GM18507 (cell line): ENCODE measurements around the gene KIAA0825.

Source experiments
- DNase-seq: peaks from one replicate; pipeline ENCODE4 v3.0.0; 2011; ENCODE audit warnings: low read depth; ENCODE audit not compliant: insufficient read length; ENCODE audit errors: extremely low spot score
- FAIRE-seq: peaks from 2 replicates; lab custom pipeline; 2011; peaks lifted over from hg19 to GRCh38; lab: Jason Lieb, UNC

KIAA0825 gene, protein sequence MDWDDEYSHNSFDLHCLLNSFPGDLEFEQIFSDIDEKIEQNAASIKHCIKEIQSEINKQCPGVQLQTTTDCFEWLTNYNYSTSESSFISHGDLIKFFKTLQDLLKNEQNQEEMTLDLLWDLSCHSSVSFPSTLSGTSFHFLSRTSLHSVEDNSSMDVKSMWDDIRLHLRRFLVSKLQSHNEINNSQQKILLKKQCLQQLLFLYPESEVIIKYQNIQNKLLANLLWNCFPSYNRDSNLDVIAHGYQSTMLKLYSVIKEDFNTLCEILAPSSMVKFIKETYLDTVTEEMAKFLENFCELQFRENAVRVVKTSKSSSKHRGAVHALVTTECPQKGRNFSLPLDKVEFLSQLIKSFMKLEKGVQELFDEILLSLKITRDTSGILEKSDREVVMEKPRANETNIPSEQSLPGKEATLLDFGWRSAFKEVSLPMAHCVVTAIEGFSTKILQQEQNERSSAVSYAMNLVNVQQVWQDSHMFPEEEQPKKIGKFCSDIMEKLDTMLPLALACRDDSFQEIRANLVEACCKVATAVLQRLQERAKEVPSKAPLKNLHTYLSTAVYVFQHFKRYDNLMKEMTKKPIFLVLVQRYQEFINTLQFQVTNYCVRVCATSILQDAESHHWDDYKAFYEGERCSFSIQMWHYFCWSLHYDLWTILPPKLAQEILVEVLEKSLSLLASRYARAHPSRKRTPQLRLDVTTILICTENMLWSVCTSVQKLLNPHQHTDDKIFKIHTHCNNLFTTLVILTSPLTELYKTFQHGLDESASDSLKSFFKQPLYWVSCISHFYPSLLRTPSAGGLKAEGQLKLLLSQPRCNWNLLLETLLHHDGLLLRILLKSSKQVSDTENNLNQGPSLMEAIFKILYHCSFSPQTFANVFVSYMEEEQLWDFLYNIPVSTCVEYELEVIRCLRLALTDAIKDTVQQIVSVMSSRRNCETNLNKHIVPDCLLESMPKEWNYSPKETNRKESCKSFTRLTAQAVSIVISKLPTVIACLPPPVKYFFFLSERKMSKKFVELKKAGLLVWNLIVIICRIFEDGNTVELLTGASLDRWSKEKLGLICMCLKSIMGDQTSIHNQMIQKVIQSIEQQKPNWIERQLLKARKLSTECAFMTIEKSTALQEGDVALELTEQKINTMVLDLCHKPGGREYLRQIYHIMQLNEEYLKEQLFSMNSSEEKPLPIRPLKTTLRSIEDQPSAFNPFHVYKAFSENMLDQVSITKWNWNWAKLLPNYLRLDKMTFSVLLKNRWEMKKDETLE (N-terminal part only)

DNA sequence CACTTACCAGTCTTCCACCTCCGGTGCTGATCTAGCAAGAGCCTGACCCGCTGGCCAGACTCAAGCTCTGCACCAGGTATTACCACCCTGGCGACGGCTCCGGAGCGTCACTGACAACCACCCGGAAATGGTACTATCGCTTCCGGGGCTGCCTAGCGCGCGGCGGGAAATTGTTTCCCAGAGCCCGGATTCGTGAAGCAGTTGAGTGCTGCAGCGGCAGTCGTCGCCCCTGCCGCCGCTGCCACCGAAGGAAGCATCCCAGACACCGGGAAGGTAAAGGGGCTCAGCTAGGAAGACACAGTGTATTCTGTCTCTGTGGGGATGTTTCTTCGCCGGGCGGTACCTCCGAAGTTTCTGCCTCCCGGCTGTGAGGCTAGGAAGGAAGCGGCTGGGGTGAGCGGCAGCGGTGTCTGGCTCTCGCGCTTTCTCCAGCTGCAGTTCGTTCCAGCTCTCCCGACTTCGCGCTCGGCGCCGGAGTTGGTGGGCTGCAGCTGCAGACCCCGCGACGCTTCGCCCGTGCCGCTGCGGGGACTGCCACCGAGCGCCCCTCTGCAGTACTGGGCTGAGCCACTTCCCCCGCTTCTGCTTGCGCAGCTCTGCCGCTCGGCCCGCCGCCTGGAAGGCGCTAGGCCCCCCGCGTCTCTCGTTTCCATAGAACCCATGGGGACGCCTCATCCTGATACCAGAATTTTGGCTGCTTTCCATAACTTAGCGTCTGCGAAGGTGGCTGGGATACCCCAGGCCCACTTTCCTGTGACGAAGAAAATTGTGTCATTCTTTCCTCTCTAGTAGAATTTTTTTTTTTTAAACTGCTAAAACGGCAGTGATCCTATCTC, at the start of gene KIAA0825, which contains the start of gene SLF1:
Gene KIAA0825 (minus strand): TSS at position 112 of the 836 bp plus-strand sequence. CDS start 81,478 bp downstream, outside the sequence.
Gene SLF1 (plus strand): TSS at position 177 of the 836 bp plus-strand sequence. CDS start 10,142 bp downstream, outside the sequence.
- peak; percentile 98 for FAIRE-seq
- peak; percentile 75 for DNase-seq

DNA sequence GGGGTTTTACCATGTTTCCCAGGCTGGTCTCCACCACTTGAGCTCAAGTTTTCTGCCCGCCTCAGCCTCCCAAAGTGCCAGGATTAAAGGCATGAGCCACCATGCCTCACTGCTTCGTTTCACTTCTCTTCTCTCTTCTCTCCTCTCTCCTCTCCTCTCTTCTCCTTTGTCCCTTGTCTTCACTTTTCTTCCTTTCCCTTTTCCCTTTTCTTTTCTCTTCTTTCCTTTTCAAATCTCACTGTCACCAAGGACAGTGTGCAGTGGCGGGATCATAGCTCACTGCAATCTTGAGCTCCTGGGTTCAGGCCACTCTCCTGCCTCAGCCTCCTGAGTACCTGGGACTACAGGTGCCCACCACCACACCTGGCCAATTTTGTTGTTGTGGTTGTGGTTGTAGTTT, 49.5 kb upstream of the KIAA0825 start:
- DNase-seq, result no peak
- no peak for FAIRE-seq

DNA sequence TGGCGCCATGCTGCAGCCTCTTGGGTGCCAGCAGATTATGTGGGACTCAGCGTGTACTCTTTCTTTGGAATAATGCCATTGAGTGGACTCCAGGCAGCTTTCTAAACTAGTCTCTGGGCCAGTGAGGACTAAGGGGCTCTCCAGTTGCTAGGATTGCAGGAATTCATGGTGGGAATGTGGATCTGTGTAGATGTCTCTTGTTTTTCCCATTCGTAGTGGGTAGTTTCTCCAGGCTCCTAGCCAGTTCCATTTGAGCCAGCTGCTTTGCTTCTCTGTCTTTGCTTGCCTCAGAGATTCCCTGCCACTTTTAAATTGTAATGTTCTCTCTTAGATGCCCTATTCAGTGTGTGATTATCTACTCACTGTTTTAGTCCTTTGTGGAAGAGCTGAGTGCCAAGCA, 42.7 kb upstream of the KIAA0825 start:
- FAIRE-seq (no peak), DNase-seq (no peak)

DNA sequence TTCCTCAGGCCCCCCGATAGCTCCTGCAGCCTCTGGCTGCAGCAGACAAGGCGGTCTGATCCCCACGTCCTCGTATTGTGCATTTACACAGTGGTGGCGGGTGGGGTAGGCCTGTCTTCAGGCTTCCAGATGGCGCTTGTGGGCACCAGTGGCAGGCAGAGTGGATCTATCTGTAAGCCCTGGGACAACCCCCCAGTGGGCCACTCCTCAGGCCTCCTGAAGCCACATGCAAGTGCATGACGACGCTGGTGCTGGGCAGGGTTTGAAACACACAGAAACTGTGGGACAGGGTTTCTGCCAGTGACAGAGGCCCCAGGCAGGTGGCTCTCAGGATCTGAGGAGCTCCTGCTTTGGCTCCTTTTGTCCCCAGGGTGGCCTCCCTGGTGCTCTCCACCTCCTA, 42.1 kb upstream of the KIAA0825 start:
- no peak for FAIRE-seq
- no peak for DNase-seq

DNA sequence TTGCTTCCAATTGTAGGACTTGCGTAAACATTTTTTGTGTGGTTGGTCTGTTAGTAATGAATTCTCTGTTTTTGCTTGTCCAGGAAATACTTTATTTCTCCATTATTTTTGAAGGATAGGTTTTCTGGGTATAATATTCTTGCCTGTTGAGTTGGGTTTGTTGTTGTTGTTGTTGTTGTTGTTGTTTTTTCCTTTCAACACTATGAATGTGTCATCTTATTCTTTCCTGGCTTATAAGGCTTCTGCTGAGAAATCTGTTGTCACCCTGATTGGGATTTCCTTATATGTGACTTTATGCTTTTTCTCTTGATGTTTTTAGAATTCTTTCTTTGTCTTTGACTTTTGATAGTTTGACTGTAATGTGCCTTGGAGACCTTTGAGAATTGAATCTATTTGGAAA, 39.9 kb upstream of the KIAA0825 start:
- FAIRE-seq (no peak), DNase-seq (no peak)

DNA sequence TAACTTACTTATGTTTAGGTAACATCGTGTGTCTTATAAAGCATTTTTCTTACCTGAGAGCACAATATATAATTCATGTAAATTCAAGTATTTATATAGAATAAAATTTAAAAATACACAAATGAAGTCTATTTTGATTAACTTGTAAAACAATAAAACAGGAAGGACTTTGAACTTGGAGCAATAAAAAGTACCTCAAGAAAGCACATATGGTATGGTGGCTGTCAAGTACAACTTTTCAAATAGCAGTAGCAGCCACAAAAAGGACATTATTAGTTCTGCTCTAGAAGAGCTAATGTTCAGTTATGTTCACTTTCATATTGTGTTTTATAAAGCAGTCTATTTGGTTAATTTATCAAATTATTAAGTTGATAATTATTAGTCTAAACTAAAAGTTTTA, 31.5 kb upstream of the KIAA0825 start:
- DNase-seq, result no peak
- no peak for FAIRE-seq

DNA sequence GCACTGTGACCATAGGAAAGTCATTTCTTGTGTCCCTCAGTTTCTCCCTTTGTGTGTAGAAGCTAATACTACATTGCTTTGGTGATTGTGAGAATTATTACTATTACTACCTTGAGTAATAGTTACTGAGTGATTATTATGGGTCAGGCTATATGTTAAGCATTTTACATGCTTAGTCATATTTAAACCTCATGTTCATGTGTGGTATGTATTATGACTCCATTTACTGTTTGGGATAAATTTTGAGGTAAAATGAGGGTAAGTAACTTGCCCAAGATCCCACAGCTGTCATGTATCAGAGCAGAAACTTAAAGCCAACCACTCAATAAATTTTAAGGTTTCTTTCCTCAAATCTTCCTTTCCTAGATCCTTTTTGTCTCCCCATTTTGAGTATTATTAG, 28.4 kb upstream of the KIAA0825 start:
- FAIRE-seq (no peak), DNase-seq (no peak)

DNA sequence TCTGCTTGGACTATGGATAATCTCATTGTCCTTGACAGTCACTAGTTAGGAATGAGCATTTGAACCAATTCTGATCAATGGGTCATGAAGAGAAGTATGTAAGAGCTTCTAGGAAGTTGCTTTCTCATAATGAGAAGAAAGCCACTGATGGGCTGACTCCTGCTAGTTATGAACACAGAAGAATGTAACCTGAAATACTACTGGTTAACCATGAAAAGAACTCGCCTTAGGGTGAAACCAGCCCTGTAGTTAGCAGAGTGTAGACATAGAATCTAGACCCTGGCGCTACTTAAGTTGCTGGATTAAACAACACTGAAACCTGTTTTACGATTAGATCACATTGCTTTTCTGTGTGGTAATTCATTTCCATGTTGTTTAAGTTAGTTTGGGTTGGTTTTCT, 26.6 kb upstream of the KIAA0825 start:
- FAIRE-seq, result no peak

DNA sequence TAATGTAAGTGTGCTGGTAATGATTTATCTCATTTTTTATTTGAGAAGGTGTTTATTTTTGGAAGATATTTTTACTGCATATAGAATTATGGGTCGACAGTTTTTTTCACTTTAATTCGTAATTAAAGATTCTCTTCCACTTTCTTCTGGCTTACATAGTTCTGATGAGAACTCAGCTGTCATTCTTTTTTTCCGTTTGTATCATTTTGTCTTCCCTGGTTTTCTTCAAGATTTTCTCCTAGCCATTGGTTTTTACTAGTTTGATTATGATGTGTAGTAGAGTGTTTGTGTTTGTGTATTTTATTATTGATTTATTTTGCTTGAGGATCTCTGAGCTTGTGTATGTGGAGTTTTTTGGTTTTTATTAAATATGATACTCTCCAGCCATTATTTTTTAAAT, 21.8 kb upstream of the KIAA0825 start:
- FAIRE-seq, result no peak

More for the DNA sequence above, 26.6 kb upstream of the KIAA0825 start:
- no peak for DNase-seq

DNA sequence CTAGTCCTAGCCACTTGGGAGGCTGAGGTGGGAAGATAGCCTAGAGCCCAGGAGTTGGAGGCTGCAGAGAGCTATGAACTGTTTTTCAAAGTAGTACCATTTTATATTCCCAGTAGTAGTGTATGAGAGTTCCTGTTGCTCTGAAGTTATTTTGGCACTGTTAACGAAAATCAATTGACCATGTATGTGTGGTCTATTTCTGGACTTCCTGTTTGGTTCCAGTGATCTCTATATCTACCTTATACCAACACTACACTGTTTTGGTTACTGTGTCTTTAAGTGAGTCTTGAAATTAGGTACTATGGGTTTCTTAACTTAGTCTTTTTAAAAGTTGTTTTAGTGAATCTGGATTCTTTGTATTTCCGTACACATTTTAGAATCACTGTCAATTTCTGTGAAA, 13.6 kb upstream of the KIAA0825 start:
- DNase-seq, result no peak
- peak; percentile 80 for FAIRE-seq

More for the DNA sequence above, 21.8 kb upstream of the KIAA0825 start:
- no peak for DNase-seq

DNA sequence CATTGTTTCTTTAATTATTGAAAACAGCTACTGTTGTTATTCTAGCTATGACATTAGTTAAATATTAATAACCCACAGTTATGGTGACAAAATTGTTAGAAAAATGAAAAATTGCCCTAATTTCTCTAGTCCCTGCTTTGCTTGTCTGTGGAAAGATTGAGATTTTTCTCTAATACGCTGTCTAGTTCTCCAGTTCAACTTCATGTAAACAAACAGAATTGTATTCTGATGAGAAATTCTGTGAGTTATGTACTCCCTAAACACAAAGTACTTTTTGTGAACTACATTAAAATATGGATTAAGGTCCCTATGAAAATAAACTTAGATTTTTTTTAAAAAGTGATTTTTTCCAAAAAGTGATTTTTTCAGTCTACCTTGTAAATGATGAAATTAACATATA, 8.8 kb upstream of the KIAA0825 start:
- DNase-seq, result no peak
- no peak for FAIRE-seq

DNA sequence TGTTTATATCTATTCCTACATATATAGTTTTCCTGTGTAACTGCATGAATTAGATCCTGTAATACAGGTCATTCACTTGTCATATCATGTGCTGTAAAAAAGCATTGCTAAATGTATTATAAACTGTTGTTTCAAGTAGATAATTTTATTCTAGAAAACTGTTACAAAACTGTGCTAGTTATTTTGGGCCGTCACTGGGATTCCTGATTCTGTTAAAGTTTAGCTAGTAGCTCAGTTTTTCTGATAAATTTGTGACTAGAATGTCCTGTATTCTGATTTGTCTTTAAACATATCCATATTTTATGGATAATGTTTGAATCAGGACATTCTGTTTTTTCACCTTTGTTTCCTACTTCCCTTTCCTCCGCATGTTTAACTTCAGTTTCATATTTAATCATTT, 5.5 kb upstream of the KIAA0825 start:
- FAIRE-seq (peak; percentile 74), DNase-seq (no peak)

DNA sequence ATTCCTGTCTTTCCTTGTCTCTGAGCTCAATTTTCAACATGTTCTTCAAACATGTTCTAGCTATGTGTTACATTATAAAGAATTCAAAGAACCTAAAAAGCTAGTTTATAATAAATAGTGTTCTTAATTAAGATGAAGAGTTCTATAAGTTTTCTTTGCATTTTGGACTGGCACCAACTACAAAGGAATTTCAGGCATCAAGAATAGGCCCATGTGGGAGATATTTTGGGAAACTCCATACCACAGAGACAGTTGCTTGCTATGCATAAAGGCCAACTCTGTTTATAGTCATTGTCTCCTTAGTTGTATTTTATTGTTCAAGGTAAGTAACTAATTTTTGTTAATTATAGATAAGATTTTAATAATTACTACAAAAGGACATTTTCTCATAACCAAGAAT, 4.6 kb upstream of the KIAA0825 start:
- no peak for FAIRE-seq
- DNase-seq, result no peak

DNA sequence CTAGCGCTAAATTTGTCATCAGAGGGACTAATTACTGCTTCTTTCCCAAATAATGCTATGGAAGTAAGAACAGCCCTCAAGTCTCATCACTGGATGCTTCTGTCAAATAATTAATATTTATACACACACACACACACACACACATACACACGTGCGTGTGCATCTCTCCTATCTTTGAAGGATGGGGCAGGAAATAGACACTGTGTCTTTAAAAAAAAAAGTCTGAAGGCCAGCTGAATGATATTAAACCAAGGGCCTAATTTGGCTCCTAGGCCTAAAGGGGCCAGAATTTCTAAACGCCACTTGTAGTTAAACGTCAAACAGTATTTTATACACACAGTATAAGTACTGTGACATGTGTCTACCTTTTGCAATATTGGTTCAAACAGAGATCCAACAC, 3.4 kb upstream of the KIAA0825 start:
- no peak for DNase-seq

DNA sequence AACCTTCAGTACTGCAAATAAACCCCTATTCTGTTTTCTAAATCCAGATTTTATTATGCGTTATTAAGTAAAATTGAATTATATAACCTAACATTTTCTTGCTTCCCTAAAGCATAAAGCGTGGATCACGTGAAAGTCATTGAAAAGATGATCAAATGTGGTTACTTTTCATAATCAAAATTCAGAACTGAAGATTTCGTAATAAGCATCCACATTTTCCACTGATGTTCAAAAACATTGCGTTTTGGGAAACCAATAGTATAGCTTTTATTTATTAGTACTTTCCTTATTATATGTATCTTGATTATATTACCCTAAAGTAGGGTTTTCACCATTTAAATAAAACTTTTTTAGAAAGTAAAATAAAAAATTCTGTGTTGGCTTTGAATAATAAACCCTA, 1.9 kb upstream of the KIAA0825 start:
- no peak for FAIRE-seq

More for the DNA sequence above, 3.4 kb upstream of the KIAA0825 start:
- no peak for FAIRE-seq

DNA sequence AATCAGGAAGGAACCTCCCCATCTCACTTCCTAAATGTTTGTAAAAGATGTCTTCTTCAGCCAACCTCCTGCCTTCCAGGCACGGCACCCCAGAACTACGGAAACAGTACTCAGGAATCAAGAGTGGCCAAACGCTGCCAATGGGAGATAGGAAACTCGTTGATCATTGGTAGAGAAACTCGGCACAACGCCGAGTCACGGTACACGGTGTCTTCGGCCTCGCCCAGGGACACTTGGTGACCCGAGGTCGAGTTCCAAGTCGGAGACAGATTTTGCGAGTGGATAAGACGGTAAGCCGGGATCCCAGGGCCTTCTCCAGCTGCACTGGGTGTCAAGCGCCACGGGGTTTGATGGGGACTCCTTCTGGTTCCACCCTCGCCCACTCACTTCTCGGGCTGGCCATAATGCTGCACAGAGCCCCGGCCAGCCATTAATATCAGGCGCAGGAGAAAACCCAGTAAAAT, 343 bp downstream of the KIAA0825 start:
- DNase-seq, result no peak

More for the DNA sequence above, 1.9 kb upstream of the KIAA0825 start:
- no peak for DNase-seq

DNA sequence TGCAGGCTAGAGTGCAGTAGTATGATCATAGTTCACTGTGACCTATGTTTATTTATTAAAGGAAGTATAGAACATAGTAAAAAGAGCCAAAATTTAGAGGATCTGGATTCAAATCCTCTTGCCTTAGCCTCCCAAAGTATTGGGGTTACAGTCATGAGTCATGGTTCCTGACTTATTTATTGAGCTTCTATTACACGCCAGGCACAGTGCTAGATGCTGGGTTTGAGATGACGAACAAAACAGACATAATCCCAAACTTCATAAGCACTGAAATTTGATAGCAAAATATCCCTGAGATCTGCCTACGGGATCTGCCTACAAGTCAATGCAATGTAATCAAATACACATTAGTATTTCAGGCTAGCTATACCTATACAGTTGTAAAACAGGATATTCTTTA, 2.5 kb downstream of the KIAA0825 start:
- no peak for FAIRE-seq
- no peak for DNase-seq

More for the DNA sequence above, 343 bp downstream of the KIAA0825 start:
- FAIRE-seq, result no peak

DNA sequence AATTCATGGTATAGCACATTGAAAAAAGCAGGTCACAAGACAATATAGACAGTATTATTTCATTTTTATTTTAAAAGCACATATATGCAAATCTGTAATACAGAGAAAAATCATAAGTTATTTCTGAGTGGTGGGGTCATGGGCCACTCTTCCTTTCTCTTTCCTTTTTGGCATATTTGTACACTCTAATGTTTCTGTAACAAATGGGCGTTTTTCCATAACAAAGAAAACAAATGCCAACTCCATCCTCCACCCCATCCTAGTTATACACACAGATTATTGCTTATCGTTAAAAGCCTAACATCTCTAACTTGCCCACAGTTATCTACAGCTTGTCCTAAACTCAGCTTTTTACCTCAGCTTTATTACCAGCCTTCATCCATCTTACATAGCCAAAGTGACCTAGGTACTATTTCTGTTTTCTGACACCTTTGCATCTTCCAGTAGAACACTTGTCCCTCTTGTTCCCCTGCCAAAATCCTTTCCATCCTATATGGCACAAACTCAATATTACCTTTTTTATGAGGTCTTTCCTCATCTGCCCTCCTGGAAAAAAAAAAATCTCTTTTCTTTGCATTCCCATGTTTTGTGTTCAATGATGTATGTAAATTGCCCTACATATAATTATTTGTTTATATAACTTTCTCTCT, 4.1 kb downstream of the KIAA0825 start:
- no peak for DNase-seq
- FAIRE-seq, result no peak
